Rectal smooth muscle tissue (tissue), 1 donor: ENCODE results near the gene SMOC2.
"Not testable (repeated sequence)": the region's sequence is repeated elsewhere in the genome, so short reads cannot be mapped to it uniquely, and the experiment has no call there.

Source experiments
- H3K27ac ChIP-seq: one replicate; pipeline ENCODE4 v1.7.0; 2013; ENCODE audit warnings: low read depth, low read length, inconsistent platforms
- H3K27me3 ChIP-seq: one replicate; pipeline ENCODE4 v1.7.0; 2013; ENCODE audit warnings: low read length; ENCODE audit not compliant: control insufficient read depth, insufficient read depth
- H3K36me3 ChIP-seq: one replicate; pipeline ENCODE4 v1.7.0; 2013; ENCODE audit warnings: low read length; ENCODE audit not compliant: control insufficient read depth, insufficient read depth
- H3K4me1 ChIP-seq: one replicate; pipeline ENCODE4 v1.7.0; 2013; ENCODE audit warnings: low read length; ENCODE audit not compliant: control insufficient read depth, insufficient read depth
- H3K4me3 ChIP-seq: one replicate; pipeline ENCODE4 v1.7.0; 2013; ENCODE audit warnings: low read length
- H3K9ac ChIP-seq: one replicate; pipeline ENCODE4 v1.7.0; 2013; ENCODE audit warnings: low read length

Gene SMOC2

GRCh38 chr6:168692915-168693257, 251.9 kb downstream of the SMOC2 start:
- H3K27me3 ChIP-seq = not testable (repeated sequence)

DNA sequence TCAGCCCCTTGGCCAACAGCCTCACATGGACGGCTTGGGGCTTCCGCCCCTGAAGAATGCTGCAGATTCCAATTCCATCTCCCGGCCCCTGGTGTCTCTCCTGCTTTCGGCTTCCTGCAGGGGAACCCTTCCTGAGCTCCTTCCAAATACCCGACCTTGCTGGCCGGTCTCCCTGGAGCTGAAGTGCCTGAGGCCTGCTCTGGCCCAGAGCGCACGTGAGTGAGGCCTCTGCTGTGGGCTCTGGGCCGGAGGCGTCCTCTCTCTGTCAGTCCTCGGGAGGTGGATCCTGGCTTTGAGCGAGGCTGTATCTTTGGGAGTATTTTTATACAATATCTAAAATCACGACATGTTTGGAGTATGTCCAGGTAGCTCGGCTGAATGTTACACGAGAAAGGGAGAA, 253.8 kb downstream of the SMOC2 start:
- not testable (repeated sequence) for H3K4me1 ChIP-seq, H3K27me3 ChIP-seq, H3K36me3 ChIP-seq, H3K4me3 ChIP-seq, H3K9ac ChIP-seq, H3K27ac ChIP-seq

More at GRCh38 chr6:168692915-168693257, 251.9 kb downstream of the SMOC2 start:
- H3K4me3 ChIP-seq, H3K36me3 ChIP-seq, H3K4me1 ChIP-seq, H3K27ac ChIP-seq, H3K9ac ChIP-seq: not testable (repeated sequence)

DNA sequence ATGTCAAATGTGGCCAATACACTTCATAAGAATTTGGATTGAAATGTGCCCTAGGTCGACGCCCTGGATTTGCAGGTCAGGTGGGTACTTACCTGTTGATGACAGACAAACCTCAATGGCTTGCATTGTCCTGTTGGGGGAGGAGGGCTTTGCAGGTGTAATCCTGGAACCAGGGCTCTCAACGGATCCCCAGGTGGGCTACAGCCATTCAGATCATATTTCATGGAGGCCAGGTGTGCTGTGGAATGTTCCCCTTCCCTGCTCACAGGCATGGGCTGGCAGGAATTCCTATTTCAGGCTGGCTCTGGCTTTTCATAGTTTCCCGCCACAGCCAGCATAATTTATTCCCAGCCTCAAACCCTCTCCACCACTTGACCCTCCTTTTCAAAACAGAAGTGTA, 254.7 kb downstream of the SMOC2 start:
- H3K36me3 ChIP-seq = no peaks in the 10 kb centered on the region
- H3K27ac ChIP-seq = no peak overlapping the region
- no peaks in the 10 kb centered on the region for H3K27me3 ChIP-seq
- no peak overlapping the region for H3K9ac ChIP-seq
- no peak overlapping the region for H3K4me3 ChIP-seq
- H3K4me1 ChIP-seq = peaks cover 8% of the 10 kb centered on the region

DNA sequence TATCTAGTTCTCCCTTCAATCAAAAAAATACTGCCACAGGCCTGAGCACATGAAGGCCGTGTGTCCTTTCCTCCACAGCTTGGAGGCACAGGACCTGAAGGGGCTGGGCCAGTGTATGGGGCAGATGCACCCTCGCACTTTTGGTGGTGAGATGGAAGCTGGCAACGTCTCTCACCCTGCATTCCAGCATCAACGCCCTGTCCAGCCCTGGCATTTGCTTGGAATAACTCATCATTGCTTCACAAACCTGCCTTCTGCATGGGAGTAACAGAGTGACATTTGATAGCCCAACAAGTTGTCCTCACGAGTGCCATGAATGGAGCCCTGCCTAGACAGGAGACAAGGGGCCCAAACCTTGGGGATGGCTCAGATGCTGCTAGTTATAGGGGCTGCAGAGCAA, 257.9 kb downstream of the SMOC2 start:
- no peak overlapping the region for H3K9ac ChIP-seq
- H3K27me3 ChIP-seq = no peaks in the 10 kb centered on the region
- no peaks in the 10 kb centered on the region for H3K36me3 ChIP-seq
- H3K4me1 ChIP-seq = peaks cover 8% of the 10 kb centered on the region
- H3K27ac ChIP-seq = no peak overlapping the region
- no peak overlapping the region for H3K4me3 ChIP-seq

DNA sequence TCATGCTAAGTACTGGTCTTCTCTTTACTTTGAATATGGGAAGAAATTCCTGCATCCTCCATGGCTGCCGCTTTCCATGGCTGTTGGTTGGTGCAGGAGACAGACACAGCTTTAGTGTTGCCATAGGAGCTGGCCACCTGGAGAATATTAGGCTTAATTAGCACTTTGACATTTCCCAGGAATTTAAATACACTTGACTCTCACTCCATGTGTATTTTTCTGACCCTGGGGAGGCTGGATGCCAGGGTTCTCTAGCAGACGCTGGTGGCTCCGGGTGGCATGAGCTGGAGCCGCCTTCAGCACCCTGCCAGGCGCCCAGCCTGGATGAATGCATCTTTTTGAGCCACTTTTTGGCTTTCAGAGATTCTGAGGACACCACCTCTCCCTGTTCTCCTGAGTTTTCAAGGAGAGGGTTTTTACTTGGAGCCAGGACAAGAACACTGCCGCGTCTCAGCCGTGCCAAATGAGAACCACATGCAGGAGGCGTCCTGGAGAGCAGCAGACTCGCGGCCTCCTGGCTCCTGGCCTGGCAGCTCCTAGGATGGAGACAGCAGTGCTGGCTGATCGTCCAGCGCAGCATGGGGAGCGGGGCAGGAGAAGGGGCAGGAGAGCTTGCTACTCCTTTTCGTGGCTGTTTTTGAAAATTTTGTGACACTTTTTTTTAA, 258.8 kb downstream of the SMOC2 start:
- H3K4me3 ChIP-seq = no peak overlapping the region
- H3K9ac ChIP-seq = no peak overlapping the region
- H3K36me3 ChIP-seq = no peaks in the 10 kb centered on the region
- peaks cover 8% of the 10 kb centered on the region for H3K4me1 ChIP-seq
- H3K27ac ChIP-seq = no peak overlapping the region
- no peaks in the 10 kb centered on the region for H3K27me3 ChIP-seq

GRCh38 chr6:168700880-168701279, 259.9 kb downstream of the SMOC2 start:
- H3K36me3 ChIP-seq = no peaks in the 10 kb centered on the region
- no peak overlapping the region for H3K27ac ChIP-seq
- H3K27me3 ChIP-seq = no peaks in the 10 kb centered on the region
- H3K4me3 ChIP-seq = no peak overlapping the region
- H3K4me1 ChIP-seq = peaks cover 8% of the 10 kb centered on the region
- H3K9ac ChIP-seq = no peak overlapping the region

GRCh38 chr6:168703990-168704389, 263.0 kb downstream of the SMOC2 start:
- Histone ChIP-seq H3K27ac (no peak overlapping the region), H3K4me3 (no peak overlapping the region), H3K4me1 (peaks cover 10% of the 10 kb centered on the region), H3K9ac (no peak overlapping the region), H3K36me3 (no peaks in the 10 kb centered on the region), H3K27me3 (no peaks in the 10 kb centered on the region)

- no peak overlapping the region for H3K27ac ChIP-seq
- peaks cover 7% of the 10 kb centered on the region for H3K4me1 ChIP-seq
- no peak overlapping the region for H3K9ac ChIP-seq
- H3K36me3 ChIP-seq = no peaks in the 10 kb centered on the region
- no peaks in the 10 kb centered on the region for H3K27me3 ChIP-seq
- no peak overlapping the region for H3K4me3 ChIP-seq
Observed at GRCh38 chr6:168704678-168705077, 263.7 kb downstream of the SMOC2 start.

DNA sequence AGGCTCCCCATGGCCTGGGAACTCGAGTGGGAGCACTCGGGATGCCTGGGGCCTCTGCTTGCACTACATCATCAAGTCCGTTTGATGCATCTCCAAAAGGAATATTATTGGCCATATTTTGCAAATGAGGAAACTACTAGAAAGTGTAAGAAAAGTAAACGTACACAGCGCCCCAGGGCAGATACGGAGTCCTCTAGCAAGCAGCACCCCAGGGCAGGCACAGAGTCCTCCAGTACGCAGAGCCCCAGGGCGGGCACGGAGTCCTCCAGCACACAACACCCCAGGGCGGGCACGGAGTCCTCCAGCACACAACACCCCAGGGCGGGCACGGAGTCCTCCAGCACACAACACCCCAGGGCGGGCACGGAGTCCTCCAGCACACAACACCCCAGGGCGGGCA, 264.3 kb downstream of the SMOC2 start:
- H3K4me1 ChIP-seq, H3K9ac ChIP-seq, H3K4me3 ChIP-seq, H3K36me3 ChIP-seq, H3K27me3 ChIP-seq, H3K27ac ChIP-seq: not testable (repeated sequence)

DNA sequence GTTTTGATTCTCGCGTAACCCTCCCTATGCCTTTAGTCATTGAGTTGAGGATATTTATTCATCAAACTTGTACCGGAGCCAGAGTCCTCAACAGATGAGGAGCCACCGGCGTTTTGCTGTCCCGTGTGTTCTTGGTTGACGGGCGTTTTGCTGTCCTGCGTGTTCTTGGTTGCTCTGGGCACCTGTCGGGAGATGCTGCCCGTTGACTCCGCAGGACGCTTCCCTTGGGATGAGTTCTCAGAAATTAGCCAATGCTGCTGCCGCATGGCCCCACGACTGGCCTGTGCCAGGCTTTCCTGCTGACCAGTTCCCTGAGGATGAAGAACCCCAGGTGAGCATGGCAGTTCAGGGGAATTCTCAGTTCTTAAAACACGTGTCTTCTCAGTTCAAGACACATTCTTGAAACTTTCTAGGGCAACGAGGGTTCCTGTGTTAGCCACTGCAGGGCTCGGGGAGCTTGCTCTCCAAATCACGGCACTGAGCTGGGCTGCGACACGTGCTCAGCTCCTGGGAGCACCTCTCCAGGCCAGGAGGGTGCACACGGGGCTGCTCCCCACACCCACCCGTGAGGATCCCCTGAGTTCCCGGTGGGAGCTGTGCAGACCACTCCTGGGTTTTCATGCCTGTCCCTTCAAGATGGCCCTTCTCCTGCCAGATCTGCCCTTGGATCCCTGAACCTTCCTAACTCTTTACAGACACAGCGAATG, 265.6 kb downstream of the SMOC2 start:
- H3K27ac ChIP-seq = no peak overlapping the region
- H3K36me3 ChIP-seq = no peaks in the 10 kb centered on the region
- H3K4me1 ChIP-seq = peaks cover 3% of the 10 kb centered on the region
- H3K4me3 ChIP-seq = no peak overlapping the region
- H3K9ac ChIP-seq = no peak overlapping the region
- H3K27me3 ChIP-seq = no peaks in the 10 kb centered on the region

- peaks cover 3% of the 10 kb centered on the region for H3K4me1 ChIP-seq
- H3K4me3 ChIP-seq = no peak overlapping the region
- no peak overlapping the region for H3K9ac ChIP-seq
- no peak overlapping the region for H3K27ac ChIP-seq
- H3K27me3 ChIP-seq = no peaks in the 10 kb centered on the region
- no peaks in the 10 kb centered on the region for H3K36me3 ChIP-seq
Observed at GRCh38 chr6:168708526-168708925, 267.5 kb downstream of the SMOC2 start.

GRCh38 chr6:168708984-168709383, 268.0 kb downstream of the SMOC2 start:
- H3K27me3 ChIP-seq = no peaks in the 10 kb centered on the region
- H3K36me3 ChIP-seq = no peaks in the 10 kb centered on the region
- H3K4me1 ChIP-seq = peaks cover 3% of the 10 kb centered on the region
- no peak overlapping the region for H3K9ac ChIP-seq
- H3K4me3 ChIP-seq = no peak overlapping the region
- no peak overlapping the region for H3K27ac ChIP-seq

- Histone ChIP-seq H3K9ac (no peak overlapping the region), H3K27ac (no peak overlapping the region), H3K36me3 (no peaks in the 10 kb centered on the region), H3K27me3 (no peaks in the 10 kb centered on the region), H3K4me1 (peaks cover 3% of the 10 kb centered on the region), H3K4me3 (no peak overlapping the region)
Observed at GRCh38 chr6:168709390-168709789, 268.4 kb downstream of the SMOC2 start.
